DOHH2 (cell line): ENCODE results near the gene LDHA.

ENCODE experiments used
- EZH2phosphoT487 ChIP-seq: fragments of 200-600 bp; sonication (generic); IDR thresholded peaks from 2 replicates; pipeline ENCODE4 v1.6.1; 2017; ENCODE audit warnings: borderline replicate concordance, mild to moderate bottlenecking, antibody characterized with exemption, low read length, moderate library complexity, mixed read lengths
- TF ChIP-seq, protein P1 (sequence below): fragments of 200-600 bp; sonication (generic); IDR thresholded peaks from one replicate; pipeline ENCODE4 v1.5.1; 2014; ENCODE audit warnings: antibody characterized with exemption, mild to moderate bottlenecking, low read depth, low read length; ENCODE audit not compliant: poor library complexity, severe bottlenecking

DNA sequence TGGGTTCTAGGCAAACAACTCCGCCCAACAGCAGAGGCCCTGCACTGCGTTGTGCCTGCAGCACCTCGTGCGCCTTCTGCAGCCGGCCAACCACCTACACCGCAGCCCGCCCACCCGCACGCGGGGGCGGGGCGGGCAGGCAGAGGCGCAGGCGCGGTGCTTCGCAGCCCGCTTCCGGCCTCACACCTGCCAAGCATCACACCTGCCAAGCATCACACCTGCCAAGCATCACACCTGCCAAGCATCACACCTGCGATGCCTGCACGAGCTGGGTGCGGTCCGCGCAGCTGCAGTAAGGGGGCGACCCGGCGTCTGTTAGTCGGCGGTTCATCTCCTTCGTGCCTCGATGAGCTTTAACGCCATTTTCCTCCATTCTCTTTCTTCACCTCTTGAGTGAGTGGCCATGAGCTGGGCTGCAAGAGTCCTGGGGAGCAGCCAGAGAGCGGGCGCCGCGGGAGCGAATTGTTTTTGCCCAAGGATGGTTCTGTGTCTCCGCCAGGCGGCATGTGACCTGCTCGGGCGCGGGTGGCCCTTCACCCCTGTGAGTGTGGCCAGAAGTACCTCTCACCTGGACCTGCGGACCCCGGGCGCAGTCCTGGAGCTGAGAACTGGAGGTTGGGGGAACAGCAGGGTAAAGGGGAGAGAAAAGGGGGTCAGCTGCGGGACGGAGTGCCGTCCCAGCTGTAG lies 61.5 kb downstream of the LDHA start, which contains the start of gene LDHAL6A:
- TF ChIP-seq, protein P1, sequence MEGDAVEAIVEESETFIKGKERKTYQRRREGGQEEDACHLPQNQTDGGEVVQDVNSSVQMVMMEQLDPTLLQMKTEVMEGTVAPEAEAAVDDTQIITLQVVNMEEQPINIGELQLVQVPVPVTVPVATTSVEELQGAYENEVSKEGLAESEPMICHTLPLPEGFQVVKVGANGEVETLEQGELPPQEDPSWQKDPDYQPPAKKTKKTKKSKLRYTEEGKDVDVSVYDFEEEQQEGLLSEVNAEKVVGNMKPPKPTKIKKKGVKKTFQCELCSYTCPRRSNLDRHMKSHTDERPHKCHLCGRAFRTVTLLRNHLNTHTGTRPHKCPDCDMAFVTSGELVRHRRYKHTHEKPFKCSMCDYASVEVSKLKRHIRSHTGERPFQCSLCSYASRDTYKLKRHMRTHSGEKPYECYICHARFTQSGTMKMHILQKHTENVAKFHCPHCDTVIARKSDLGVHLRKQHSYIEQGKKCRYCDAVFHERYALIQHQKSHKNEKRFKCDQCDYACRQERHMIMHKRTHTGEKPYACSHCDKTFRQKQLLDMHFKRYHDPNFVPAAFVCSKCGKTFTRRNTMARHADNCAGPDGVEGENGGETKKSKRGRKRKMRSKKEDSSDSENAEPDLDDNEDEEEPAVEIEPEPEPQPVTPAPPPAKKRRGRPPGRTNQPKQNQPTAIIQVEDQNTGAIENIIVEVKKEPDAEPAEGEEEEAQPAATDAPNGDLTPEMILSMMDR: no peak
- no peak for TF ChIP-seq EZH2phosphoT487
